Keratinocyte (primary cell): ENCODE results near the gene FAAP20. TPM values are rescaled to one million over a fixed set of nuclear protein-coding genes. Genes with fewer than 3 reads are reported as not detected.

Experiments used
- DNase-seq: peaks from one replicate; pipeline ENCODE4 v3.0.0-alpha.2; 2011; ENCODE audit warnings: low read depth, missing footprints, low spot score
- FAIRE-seq: peaks from 2 replicates; lab custom pipeline; 2011; peaks lifted over from hg19 to GRCh38; lab: Jason Lieb, UNC
- H2AFZ ChIP-seq: 2 replicates; pipeline ENCODE4 v1.6.0; 2012; ENCODE audit warnings: low read length, control low read depth, inconsistent platforms; ENCODE audit not compliant: control insufficient read depth
- H3K27ac ChIP-seq: 2 replicates; pipeline ENCODE4 v1.5.1; 2011; ENCODE audit warnings: low read length; ENCODE audit not compliant: control insufficient read depth, insufficient read depth
- H3K27me3 ChIP-seq: 3 replicates; pipeline ENCODE4 v1.6.0; 2011; ENCODE audit warnings: low read length; ENCODE audit not compliant: control insufficient read depth, insufficient read depth; ENCODE audit errors: extremely low read depth
- H3K36me3 ChIP-seq, 2 experiments: 2 replicates in 1 of 2; 3 replicates in 1 of 2; pipeline ENCODE4 v1.5.1; 2011; ENCODE audit warnings: low read length in 2 of 2, mild to moderate bottlenecking in 1 of 2; ENCODE audit not compliant: control insufficient read depth in 2 of 2, insufficient read depth in 2 of 2; ENCODE audit errors: extremely low read depth in 1 of 2
- H3K4me1 ChIP-seq: 3 replicates; pipeline ENCODE4 v1.5.1; 2011; ENCODE audit warnings: low read length; ENCODE audit not compliant: control insufficient read depth, insufficient read depth; ENCODE audit errors: extremely low read depth
- H3K4me2 ChIP-seq: 3 replicates; pipeline ENCODE4 v1.6.0; 2011; ENCODE audit warnings: low read depth, low read length; ENCODE audit not compliant: control insufficient read depth, insufficient read depth; ENCODE audit errors: extremely low read depth
- H3K4me3 ChIP-seq, 3 experiments: fragments of 200-600 bp in 1 of 3; sonication (generic) in 1 of 3; 2 replicates in 2 of 3; 3 replicates in 1 of 3; pipeline ENCODE4 v1.5.1; 2011 to 2016; ENCODE audit warnings: low read length in 3 of 3, mild to moderate bottlenecking in 3 of 3, control low read depth in 2 of 3, inconsistent platforms in 1 of 3, low read depth in 1 of 3, mixed read lengths in 1 of 3, mixed run types in 1 of 3, moderate library complexity in 1 of 3; ENCODE audit not compliant: control insufficient read depth in 2 of 3, insufficient read depth in 2 of 3; ENCODE audit errors: extremely low read depth in 1 of 3
- H3K79me2 ChIP-seq: 2 replicates; pipeline ENCODE4 v1.6.0; 2012; ENCODE audit warnings: low read length; ENCODE audit not compliant: control insufficient read depth, insufficient read depth
- H3K9ac ChIP-seq: 3 replicates; pipeline ENCODE4 v1.6.0; 2011; ENCODE audit warnings: low read length; ENCODE audit not compliant: control insufficient read depth, insufficient read depth; ENCODE audit errors: extremely low read depth
- H3K9me1 ChIP-seq: 3 replicates; pipeline ENCODE4 v1.6.0; 2011; ENCODE audit warnings: low read length; ENCODE audit not compliant: control insufficient read depth, insufficient read depth; ENCODE audit errors: extremely low read depth
- H3K9me3 ChIP-seq: 2 replicates; pipeline ENCODE4 v1.5.1; 2012; ENCODE audit warnings: low read depth, low read length; ENCODE audit not compliant: control insufficient read depth
- H4K20me1 ChIP-seq: 3 replicates; pipeline ENCODE4 v1.6.0; 2011; ENCODE audit warnings: low read length; ENCODE audit not compliant: control insufficient read depth, insufficient read depth; ENCODE audit errors: extremely low read depth
- CTCF ChIP-seq, 3 experiments: IDR thresholded peaks in 1 of 3; conservative IDR thresholded peaks in 1 of 3; optimal IDR thresholded peaks in 1 of 3; 2 replicates in 2 of 3; 3 replicates in 1 of 3; pipeline versions ENCODE3 to v1.5.1; 2011; ENCODE audit warnings: low read length in 3 of 3, mild to moderate bottlenecking in 3 of 3, moderate library complexity in 2 of 3, control low read depth in 1 of 3, inconsistent platforms in 1 of 3; ENCODE audit not compliant: insufficient read depth in 2 of 3; ENCODE audit errors: extremely low read depth in 1 of 3
- EZH2 ChIP-seq: IDR thresholded peaks from one replicate; pipeline ENCODE4 v1.6.1; 2012; ENCODE audit warnings: inconsistent platforms, mild to moderate bottlenecking, low read length, moderate library complexity
- dilution Hi-C: fragments of 300-500 bp; cut with MboI; formaldehyde crosslinking; loops from one replicate; pipeline ENCODE4 v1.7.0; 2020; ENCODE audit warnings: low sequenced_read_pairs; ENCODE audit not compliant: extremely low pct_ligation_motif_present
- polyA plus RNA-seq, 5 experiments: library from polyadenylated mRNA; depleted of rRNA in 3 of 5; stranded (reverse) in 3 of 5; stranded (forward) in 1 of 5; unstranded in 1 of 5; fragments of >200 nt; gene quantifications; 1 replicate in 1 of 5; 2 replicates in 3 of 5; 3 replicates in 1 of 5; pipeline versions ENCODE4 v1.2.1 to v1.2.3, GENCODE V29; 2011 to 2012; ENCODE audit warnings: missing spikeins in 2 of 5, low read depth in 1 of 5, low replicate concordance in 1 of 5

FAAP20 gene
- polyA plus RNA-seq, 1 donor (not counting 4 experiments of a cell fraction or from before 2014, with no cell fraction given), result 7.3 TPM

DNA sequence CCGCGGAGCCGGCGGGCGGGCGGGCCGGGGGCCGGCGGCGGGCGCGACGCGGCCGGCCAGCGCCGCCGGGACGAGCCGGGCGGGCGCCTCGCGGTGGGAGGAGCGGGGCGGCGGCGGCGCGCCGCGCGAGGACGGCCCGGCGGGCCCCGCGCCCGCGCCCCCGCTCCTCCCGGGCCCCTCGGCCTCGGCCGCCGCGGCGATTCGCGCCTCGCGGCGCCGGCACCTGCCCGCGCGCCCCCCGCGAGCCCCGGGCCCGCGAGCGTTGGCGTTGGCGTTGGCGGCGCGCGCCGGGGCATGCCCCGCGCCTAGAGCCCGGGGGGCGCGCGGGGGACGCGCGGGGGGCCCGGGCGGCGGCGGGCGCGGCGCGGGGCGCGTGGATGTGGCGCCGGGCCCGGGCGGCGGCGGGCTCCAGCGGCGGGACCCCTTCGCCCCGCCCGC, 33.6 kb upstream of the FAAP20 start, which contains the start of gene SKI:
TSS of gene SKI (plus strand) at position 163 of the 438 bp plus-strand sequence. CDS start 448 bp downstream, outside the sequence.
- TF ChIP-seq EZH2, result no peak
- TF ChIP-seq CTCF (optimal IDR thresholded peaks at IDR 0.05 in 1 of 3, IDR thresholded peaks at IDR 0.05 in 1 of 3, conservative IDR thresholded peaks at IDR 0.05 in 1 of 3; ENCODE audit: extremely low read depth in 1 of 3, insufficient read depth in 2 of 3, low read length in 3 of 3), result no peak
- peaks cover 38% of the 10 kb centered on the region for H4K20me1 ChIP-seq
- peak within 1 kb of the TSS; percentile 63 for H2AFZ ChIP-seq
- H3K36me3 ChIP-seq, result no peaks in the 10 kb centered on the region
- no peaks in the 10 kb centered on the region for H3K9me1 ChIP-seq
- H3K27ac ChIP-seq, result peak within 1 kb of the TSS; percentile 80
- FAIRE-seq, result no peak
- no peaks in the 10 kb centered on the region for H3K9me3 ChIP-seq
- peak within 1 kb of the TSS; percentile 75 to 88 (median 87) for H3K4me3 ChIP-seq
- no peak for DNase-seq
- dilution Hi-C loops, result no loop called here
- peak within 1 kb of the TSS; percentile 88 for H3K4me2 ChIP-seq
- H3K9ac ChIP-seq, result peak within 1 kb of the TSS; percentile 91
- peaks cover 46% of the 10 kb centered on the region for H3K79me2 ChIP-seq
- no peaks in the 10 kb centered on the region for H3K27me3 ChIP-seq
- peaks cover 22% of the 10 kb centered on the region for H3K4me1 ChIP-seq

DNA sequence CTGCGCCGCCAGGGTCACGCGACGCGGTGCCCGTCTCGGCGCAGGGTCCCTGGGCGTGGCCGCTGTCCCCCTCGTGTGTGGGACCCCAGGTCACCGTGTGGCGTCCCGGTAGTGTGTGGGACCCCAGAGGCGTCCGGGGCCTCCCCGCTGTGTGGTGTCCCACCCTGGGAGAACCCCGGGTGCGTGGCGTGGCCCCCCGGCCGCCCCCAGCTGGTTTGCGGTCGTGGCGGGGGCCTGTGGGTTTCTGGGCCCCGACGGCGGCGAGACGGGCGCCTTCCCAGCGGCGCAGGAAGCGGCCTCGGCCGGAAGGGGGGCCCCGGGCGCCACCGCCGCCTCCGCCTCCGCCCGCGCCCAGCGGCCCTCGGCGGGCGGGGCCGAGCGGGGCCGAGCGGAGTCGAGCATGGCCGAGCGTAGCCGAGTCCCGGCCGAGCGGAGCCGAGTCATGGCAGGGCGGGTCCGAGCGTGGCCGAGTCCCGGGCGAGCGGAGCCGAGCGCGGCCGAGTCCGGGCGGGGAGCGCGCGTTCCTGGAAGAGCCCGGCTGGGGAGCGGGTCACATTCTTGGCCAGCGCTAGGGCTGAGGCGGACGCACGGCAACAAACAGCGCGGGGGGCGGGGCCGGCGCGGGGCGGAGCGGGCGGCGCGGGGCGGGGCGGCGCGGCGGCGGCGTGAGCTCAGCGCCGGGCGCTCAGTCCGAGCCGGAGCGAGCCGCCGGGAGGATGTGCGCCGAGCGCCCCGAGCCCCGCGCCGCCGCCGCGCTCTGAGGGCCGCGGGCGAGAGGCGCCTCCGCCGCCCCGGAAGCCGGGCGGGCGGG, 33.0 kb upstream of the FAAP20 start:
- H3K27ac ChIP-seq, result peak overlapping the region; percentile 80
- TF ChIP-seq EZH2, result no peak
- TF ChIP-seq CTCF (optimal IDR thresholded peaks at IDR 0.05 in 1 of 3, IDR thresholded peaks at IDR 0.05 in 1 of 3, conservative IDR thresholded peaks at IDR 0.05 in 1 of 3; ENCODE audit: extremely low read depth in 1 of 3, insufficient read depth in 2 of 3, low read length in 3 of 3), result peak in 1 of 3 experiments; percentile 14
- H3K36me3 ChIP-seq, result no peaks in the 10 kb centered on the region
- peak overlapping the region; percentile 91 for H3K9ac ChIP-seq
- H2AFZ ChIP-seq, result peak overlapping the region; percentile 63
- H3K4me3 ChIP-seq, result peak overlapping the region; percentile 59 to 75 (median 67)
- no peaks in the 10 kb centered on the region for H3K9me3 ChIP-seq
- H3K79me2 ChIP-seq, result peaks cover 40% of the 10 kb centered on the region
- no peaks in the 10 kb centered on the region for H3K9me1 ChIP-seq
- DNase-seq (no peak), FAIRE-seq (no peak)
- peaks cover 19% of the 10 kb centered on the region for H3K4me1 ChIP-seq
- H3K27me3 ChIP-seq, result no peaks in the 10 kb centered on the region
- peak overlapping the region; percentile 76 for H3K4me2 ChIP-seq
- dilution Hi-C loops, result no loop called here
- peaks cover 36% of the 10 kb centered on the region for H4K20me1 ChIP-seq
